SKM-1 (cell line): ENCODE results near the gene NOD2.
A peak's percentile ranks its signal among the peaks of the same experiment; 100 is the strongest.

Experiments used
- DNase-seq: peaks from one replicate; lab custom pipeline; 2025; ENCODE audit not compliant: unreplicated experiment; lab: John Stamatoyannopoulos, UW

The NOD2 gene

GRCh38 chr16:50690177-50690576, 3.2 kb upstream of the NOD2 start:
- no peak for DNase-seq

GRCh38 chr16:50692644-50692998, 785 bp upstream of the NOD2 start:
- DNase-seq, result no peak

GRCh38 chr16:50694206-50694605, 800 bp downstream of the NOD2 start:
- DNase-seq, result no peak

- DNase-seq, result peak; percentile 71
Measured at GRCh38 chr16:50695017-50696000, 1.9 kb downstream of the NOD2 start.

- DNase-seq, result no peak
Measured at GRCh38 chr16:50696126-50696525, 2.7 kb downstream of the NOD2 start.

GRCh38 chr16:50696575-50697420, 3.4 kb downstream of the NOD2 start:
- DNase-seq, result no peak

GRCh38 chr16:50697421-50697715, 4.0 kb downstream of the NOD2 start:
- DNase-seq, result no peak

GRCh38 chr16:50697881-50698767, 4.7 kb downstream of the NOD2 start:
- DNase-seq, result no peak

- DNase-seq, result peak; percentile 31
Measured at GRCh38 chr16:50699326-50700159, 6.1 kb downstream of the NOD2 start.

- DNase-seq, result no peak
Measured at GRCh38 chr16:50702725-50703124, 9.3 kb downstream of the NOD2 start.

GRCh38 chr16:50704245-50704644, 10.8 kb downstream of the NOD2 start:
- no peak for DNase-seq

- DNase-seq, result no peak
Measured at GRCh38 chr16:50705436-50706110, 12.2 kb downstream of the NOD2 start.

GRCh38 chr16:50706250-50706649, 12.8 kb downstream of the NOD2 start:
- no peak for DNase-seq

- DNase-seq, result no peak
Measured at GRCh38 chr16:50708373-50709060, 15.1 kb downstream of the NOD2 start.

- peak; percentile 86 for DNase-seq
Measured at GRCh38 chr16:50709061-50709684, 15.8 kb downstream of the NOD2 start.

GRCh38 chr16:50709980-50710379, 16.6 kb downstream of the NOD2 start:
- DNase-seq, result no peak

GRCh38 chr16:50711040-50711439, 17.6 kb downstream of the NOD2 start:
- no peak for DNase-seq

GRCh38 chr16:50711862-50712559, 18.6 kb downstream of the NOD2 start:
- DNase-seq, result no peak
